ENCODE data around the gene DDRGK1. TPM values are rescaled to one million over a fixed set of nuclear protein-coding genes. Genes with fewer than 3 reads are reported as not detected.

Gene DDRGK1
- polyA plus RNA-seq, 2 of the 4 experiments (the other 2 are of a cell fraction) = 87.4 to 120 TPM

DNA sequence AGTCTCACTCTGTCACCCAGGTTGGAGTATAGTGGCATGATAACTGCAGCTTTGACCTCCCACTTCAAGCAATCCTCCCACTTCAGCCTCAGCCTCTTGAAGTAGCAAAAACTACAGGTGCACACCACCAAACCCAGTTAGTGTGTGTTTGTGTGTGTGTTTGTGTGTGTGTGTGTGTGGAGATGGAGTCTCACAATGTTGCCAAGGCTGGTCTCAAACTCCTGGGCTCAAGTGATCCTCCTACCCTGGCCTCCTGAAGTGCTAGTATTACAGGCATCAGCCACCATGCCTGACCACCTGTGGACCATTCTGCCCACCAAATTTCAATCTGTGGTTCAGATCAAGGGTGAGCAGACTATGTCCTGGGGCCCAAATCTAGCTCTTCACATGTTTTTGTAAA, 53.6 kb downstream of the DDRGK1 start:
- FAIRE-seq (no peak), DNase-seq (ENCODE audit: low read depth in 1 of 2, low spot score in 1 of 2) (no peak), ATAC-seq (no peak)
- TF ChIP-seq RARB (CRISPR knock-in tag; IDR thresholded peaks at IDR 0.05) = no peak
- TF ChIP-seq, protein P1, sequence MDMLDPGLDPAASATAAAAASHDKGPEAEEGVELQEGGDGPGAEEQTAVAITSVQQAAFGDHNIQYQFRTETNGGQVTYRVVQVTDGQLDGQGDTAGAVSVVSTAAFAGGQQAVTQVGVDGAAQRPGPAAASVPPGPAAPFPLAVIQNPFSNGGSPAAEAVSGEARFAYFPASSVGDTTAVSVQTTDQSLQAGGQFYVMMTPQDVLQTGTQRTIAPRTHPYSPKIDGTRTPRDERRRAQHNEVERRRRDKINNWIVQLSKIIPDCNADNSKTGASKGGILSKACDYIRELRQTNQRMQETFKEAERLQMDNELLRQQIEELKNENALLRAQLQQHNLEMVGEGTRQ (IDR thresholded peaks at IDR 0.05) = no peak
- no peak for TF ChIP-seq MAFK (IDR thresholded peaks at IDR 0.05; ENCODE audit: partially characterized antibody)
- TF ChIP-seq SMC3 (IDR thresholded peaks at IDR 0.05) = no peak
- no peak for TF ChIP-seq MYC (IDR thresholded peaks at IDR 0.05; ENCODE audit: borderline replicate concordance, low read length)
- ChIA-PET POLR2A (no interaction called here), CTCF (interaction anchor here (1.3 to 1.4 kb wide), 3 partner anchors 8 to 13 kb away, joined by 4 to 6 read pairs (median 4); partner anchors contain the start of genes FASTKD5 and UBOX5)
- H3K4me3 ChIP-seq = no peak overlapping the region
- no peak overlapping the region for H3K4me2 ChIP-seq
- H3K9me3 ChIP-seq = no peaks in the 10 kb centered on the region
- H3K4me1 ChIP-seq = no peaks in the 10 kb centered on the region
- no peak overlapping the region for H3K27ac ChIP-seq

- POLR2A ChIA-PET = interaction anchor here (0.5 kb wide), 1 partner anchor 13 kb away, joined by 7 read pairs; the partner anchor contains the start of genes FASTKD5 and UBOX5
- 94% methylated on average over 10 of the region's 10 CpGs for WGBS (ENCODE audit: missing lambda C conversion rate)
- no peak overlapping the region for H3K4me2 ChIP-seq
- CTCF ChIA-PET = interaction anchor here (0.9 to 2.5 kb wide), 6 partner anchors 10 to 32 kb away, joined by 3 to 8 read pairs (median 4); no protein-coding TSS in a partner anchor
- no peaks in the 10 kb centered on the region for H3K4me1 ChIP-seq
- TF ChIP-seq, protein P2, sequence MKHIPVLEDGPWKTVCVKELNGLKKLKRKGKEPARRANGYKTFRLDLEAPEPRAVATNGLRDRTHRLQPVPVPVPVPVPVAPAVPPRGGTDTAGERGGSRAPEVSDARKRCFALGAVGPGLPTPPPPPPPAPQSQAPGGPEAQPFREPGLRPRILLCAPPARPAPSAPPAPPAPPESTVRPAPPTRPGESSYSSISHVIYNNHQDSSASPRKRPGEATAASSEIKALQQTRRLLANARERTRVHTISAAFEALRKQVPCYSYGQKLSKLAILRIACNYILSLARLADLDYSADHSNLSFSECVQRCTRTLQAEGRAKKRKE (CRISPR knock-in tag; IDR thresholded peaks at IDR 0.05; ENCODE audit: low read depth) = no peak
- no peak for TF ChIP-seq HEYL (CRISPR knock-in tag; IDR thresholded peaks at IDR 0.05)
- TF ChIP-seq POLR2A (IDR thresholded peaks at IDR 0.05; ENCODE audit: low read length) = no peak
- no peak for TF ChIP-seq MAZ (IDR thresholded peaks at IDR 0.05; ENCODE audit: borderline replicate concordance, low read depth, low read length)
- no peak for TF ChIP-seq HOXB13 (CRISPR knock-in tag; IDR thresholded peaks at IDR 0.05; ENCODE audit: low read depth)
- TF ChIP-seq RFX5 (IDR thresholded peaks at IDR 0.05) = no peak
- no peak for TF ChIP-seq PHF8 (IDR thresholded peaks at IDR 0.05; ENCODE audit: borderline replicate concordance, low read depth)
- no peak for TF ChIP-seq NPAS2 (CRISPR knock-in tag; IDR thresholded peaks at IDR 0.05; ENCODE audit: borderline replicate concordance)
- no peak for TF ChIP-seq HOXB5 (CRISPR knock-in tag; IDR thresholded peaks at IDR 0.05)
- TF ChIP-seq ZC3H11A (IDR thresholded peaks at IDR 0.05) = no peak
- no peak for TF ChIP-seq SMC3 (IDR thresholded peaks at IDR 0.05)
- TF ChIP-seq BHLHE40 (IDR thresholded peaks at IDR 0.05; ENCODE audit: low read depth, low read length) = no peak
- no peak for TF ChIP-seq RNF2 (IDR thresholded peaks at IDR 0.05; ENCODE audit: borderline replicate concordance, low read depth)
- TF ChIP-seq EHF (CRISPR knock-in tag; IDR thresholded peaks at IDR 0.05) = no peak
- TF ChIP-seq JUN (IDR thresholded peaks at IDR 0.05) = no peak
- TF ChIP-seq TFCP2L1 (CRISPR knock-in tag; IDR thresholded peaks at IDR 0.05) = no peak
- no peak for TF ChIP-seq CTCF (IDR thresholded peaks at IDR 0.05)
- H3K4me3 ChIP-seq = no peak overlapping the region
- FAIRE-seq (no peak), DNase-seq (ENCODE audit: low read depth in 1 of 2, low spot score in 1 of 2) (no peak), ATAC-seq (peak in 1 of 2 experiments; percentile 34; a peak in 3 of 6 replicates)
- 0 out of 3 replicates have a peak, but pooled peaks cover 3% of the 10 kb centered on the region for H3K9me3 ChIP-seq
- H3K27ac ChIP-seq = no peak overlapping the region
Measured at GRCh38 chr20:3146732-3147341, 57.6 kb downstream of the DDRGK1 start.

DNA sequence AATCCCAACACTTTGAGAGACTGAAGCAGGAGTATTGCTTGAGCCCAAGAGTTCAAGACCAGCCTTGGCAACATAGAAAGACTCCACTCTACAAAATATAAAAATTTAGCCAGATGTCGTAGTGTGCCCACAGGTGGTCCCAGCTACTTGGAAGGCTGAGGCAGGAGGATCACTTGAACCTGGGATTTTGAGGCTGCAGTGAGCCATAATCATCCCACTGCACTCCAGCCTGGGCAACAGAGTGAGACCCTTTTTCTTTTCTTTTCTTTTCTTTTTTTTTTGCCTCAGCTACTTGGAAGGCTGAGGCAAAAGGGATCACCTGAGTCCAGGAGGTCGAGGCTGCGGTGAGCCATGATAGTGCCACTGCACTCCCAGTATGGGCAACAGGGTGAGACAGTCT, 62.7 kb downstream of the DDRGK1 start:
- H3K4me1 ChIP-seq = no peaks in the 10 kb centered on the region
- DNase-seq (ENCODE audit: low read depth in 1 of 2, low spot score in 1 of 2) (no peak), FAIRE-seq (no peak), ATAC-seq (no peak)
- POLR2A ChIA-PET = no interaction called here
- CTCF ChIA-PET = interaction anchor here (1.4 to 1.5 kb wide), 2 partner anchors 11 to 12 kb away, joined by 3 to 5 read pairs; no protein-coding TSS in a partner anchor
- H3K27ac ChIP-seq = no peak overlapping the region
- WGBS (ENCODE audit: missing lambda C conversion rate) = over 99% methylated on average over 3 of the region's 3 CpGs
- no peak overlapping the region for H3K4me2 ChIP-seq
- 0 out of 3 replicates have a peak, but pooled peaks cover 3% of the 10 kb centered on the region for H3K9me3 ChIP-seq
- no peak overlapping the region for H3K4me3 ChIP-seq
- TF ChIP-seq HOXA7 (CRISPR knock-in tag; IDR thresholded peaks at IDR 0.05) (no peak), SREBF2 (IDR thresholded peaks at IDR 0.05) (no peak), FOSB (CRISPR knock-in tag; IDR thresholded peaks at IDR 0.05) (no peak), BCL3 (IDR thresholded peaks at IDR 0.05) (no peak), BHLHE40 (IDR thresholded peaks at IDR 0.05; ENCODE audit: low read depth, low read length) (no peak), KDM1A (IDR thresholded peaks at IDR 0.05; ENCODE audit: low read depth) (no peak), GATA3 (IDR thresholded peaks at IDR 0.05; ENCODE audit: borderline replicate concordance) (no peak), ZC3H11A (IDR thresholded peaks at IDR 0.05) (no peak), PHF8 (IDR thresholded peaks at IDR 0.05; ENCODE audit: borderline replicate concordance, low read depth) (no peak), SMC3 (IDR thresholded peaks at IDR 0.05) (no peak), RARB (CRISPR knock-in tag; IDR thresholded peaks at IDR 0.05) (no peak), HEYL (CRISPR knock-in tag; IDR thresholded peaks at IDR 0.05) (no peak), CTCF (IDR thresholded peaks at IDR 0.05) (no peak)
